DMS53 treated with DMSO at 0.1 percent for 48 hours (cell line): ENCODE measurements around the gene PRDM16.

Experiments used
- DNase-seq: peaks from one replicate; lab custom pipeline; 2025; ENCODE audit not compliant: unreplicated experiment; lab: John Stamatoyannopoulos, UW

Gene PRDM16

DNA sequence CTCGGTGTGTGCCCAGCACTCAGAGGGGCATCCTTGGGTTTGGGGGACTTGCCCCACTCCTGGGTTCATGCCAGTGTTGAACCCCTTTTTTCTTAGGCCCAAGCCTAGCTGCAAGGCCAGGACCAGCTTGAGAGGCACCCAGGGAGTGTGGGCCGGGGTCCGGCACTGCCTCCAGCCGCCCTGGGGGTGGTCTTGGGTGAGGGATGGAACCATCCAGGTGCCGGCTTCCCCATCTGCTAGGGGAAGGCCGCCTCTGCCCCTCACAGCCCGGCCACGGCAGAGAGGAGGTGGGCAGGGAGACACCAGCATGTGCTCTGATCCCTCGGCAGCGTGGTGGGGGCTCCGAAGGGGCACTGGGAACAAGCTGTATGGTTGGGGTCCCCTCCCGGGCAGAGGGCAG lies 335.3 kb downstream of the PRDM16 start:
- DNase-seq: no peak

DNA sequence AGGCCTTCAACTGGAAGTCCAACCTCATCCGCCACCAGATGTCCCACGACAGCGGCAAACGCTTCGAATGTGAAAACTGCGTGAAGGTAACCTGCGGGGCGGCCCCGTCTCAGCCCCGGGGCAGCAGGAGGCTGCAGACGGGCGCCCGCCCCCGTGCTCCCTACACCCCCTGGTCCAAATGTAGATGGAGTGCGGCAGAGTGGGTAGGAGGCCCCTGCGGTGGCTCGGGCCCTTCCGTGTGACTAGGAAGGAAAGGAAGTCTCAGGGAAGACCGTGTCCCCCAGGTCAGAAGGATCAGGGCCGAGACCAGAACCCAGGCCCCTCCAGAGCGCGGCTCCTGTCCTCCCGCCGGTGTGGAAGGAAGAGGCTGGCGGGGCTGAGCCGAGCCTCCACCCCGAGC lies 335.8 kb downstream of the PRDM16 start:
- DNase-seq: no peak

DNA sequence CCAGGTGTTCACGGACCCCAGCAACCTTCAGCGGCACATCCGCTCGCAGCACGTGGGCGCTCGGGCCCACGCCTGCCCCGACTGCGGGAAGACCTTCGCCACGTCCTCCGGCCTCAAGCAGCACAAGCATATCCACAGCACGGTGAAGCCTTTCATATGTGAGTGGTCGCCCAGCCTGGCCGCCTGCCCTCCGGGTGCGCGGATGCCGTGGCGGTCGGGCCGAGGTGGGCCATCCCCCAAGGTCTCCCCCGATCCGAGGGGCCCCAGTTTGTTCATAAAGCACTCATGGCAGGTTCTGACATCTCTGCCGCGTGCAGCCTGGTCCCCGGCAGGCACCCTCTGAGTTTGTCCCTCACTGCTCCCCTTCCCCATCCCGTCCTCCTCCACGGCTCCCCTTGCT lies 336.5 kb downstream of the PRDM16 start:
- DNase-seq: no peak

DNA sequence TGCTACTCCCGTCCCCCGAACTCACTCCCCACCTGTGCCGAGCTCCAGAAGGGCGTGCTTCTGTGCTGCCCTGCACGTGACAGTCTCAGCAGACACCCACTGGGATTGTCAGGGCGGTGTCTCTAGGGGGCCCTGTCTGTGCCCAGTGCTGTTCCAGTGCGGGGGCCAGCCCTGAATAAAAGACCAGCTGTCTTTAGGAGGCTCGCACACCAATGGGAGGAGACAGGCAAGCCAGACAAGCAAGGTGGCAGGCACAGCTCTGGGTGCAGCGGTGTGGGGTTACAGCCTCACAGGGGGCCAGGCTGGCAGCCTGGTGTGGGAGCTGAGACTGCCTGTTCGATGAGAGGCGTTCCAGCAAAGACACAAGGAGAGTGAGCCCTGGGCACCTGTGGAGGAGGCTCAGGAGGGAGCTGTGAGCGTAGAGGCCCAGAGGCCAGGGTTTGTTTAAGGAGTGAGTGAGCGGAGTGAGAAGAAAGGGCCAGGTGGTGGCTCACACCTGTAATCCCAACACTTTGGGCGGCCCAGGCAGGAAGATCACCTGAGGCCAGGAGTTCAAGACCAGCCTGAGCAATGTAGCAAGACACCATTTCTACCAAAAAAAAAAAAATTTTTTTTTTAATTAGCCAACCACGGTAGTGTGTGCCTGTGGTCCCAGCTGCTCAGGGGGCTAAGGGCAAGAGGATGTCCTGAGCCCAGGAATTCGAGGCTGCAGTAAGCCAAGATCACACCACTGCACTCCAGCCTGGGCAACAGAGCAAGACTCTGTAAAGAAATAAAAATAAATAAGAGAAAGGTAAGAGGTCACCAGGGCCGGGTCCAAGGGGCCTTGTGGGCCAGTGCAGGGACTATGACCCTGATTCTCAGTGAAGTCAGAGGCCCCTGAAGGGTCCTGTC lies 337.2 kb downstream of the PRDM16 start:
- no peak for DNase-seq

DNA sequence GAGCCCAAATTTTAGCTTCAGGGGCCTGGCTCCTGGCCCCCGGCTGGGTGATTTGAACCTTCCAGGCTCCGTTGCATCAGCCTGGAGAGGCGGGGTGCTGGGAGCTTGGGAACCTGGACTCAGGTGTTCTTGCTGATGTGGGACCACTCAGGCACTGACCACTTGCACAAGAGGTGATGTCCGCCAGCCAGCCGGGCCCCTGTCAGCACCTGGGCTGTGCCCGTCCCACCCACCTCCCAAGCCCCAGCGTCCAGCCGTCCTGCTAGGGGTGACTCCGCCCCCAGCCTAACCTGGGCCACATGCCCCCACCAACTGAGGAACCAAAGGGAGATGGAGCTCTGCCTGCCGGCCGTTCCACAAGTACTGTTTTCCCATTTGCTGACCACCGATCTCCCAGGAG lies 338.0 kb downstream of the PRDM16 start:
- DNase-seq: no peak

DNA sequence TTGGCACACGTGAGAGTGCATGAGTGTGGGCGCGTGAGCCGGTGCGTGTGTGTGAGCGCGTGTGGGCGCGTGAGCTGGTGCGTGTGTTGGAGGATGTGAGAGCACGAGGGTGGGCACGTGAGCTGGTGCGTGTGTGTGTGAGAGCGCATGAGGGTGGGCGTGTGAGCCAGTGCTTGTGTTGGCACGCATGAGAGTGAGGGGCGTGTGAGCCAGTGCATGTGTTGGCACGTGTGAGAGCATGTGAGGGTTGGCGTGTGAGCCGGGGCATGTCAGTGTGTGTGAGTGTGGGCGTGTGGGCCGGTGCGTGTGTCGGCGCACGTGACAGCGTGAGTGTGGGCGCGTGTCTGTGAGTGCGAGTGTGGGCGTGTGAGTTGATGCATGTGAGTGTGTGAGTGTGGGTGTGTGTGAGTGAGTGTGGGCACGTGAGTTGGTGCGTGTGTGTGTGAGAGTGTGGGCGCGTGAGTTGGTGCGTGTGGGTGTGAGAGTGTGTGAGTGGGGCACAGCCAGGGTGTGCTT lies 339.8 kb downstream of the PRDM16 start:
- DNase-seq: no peak

DNA sequence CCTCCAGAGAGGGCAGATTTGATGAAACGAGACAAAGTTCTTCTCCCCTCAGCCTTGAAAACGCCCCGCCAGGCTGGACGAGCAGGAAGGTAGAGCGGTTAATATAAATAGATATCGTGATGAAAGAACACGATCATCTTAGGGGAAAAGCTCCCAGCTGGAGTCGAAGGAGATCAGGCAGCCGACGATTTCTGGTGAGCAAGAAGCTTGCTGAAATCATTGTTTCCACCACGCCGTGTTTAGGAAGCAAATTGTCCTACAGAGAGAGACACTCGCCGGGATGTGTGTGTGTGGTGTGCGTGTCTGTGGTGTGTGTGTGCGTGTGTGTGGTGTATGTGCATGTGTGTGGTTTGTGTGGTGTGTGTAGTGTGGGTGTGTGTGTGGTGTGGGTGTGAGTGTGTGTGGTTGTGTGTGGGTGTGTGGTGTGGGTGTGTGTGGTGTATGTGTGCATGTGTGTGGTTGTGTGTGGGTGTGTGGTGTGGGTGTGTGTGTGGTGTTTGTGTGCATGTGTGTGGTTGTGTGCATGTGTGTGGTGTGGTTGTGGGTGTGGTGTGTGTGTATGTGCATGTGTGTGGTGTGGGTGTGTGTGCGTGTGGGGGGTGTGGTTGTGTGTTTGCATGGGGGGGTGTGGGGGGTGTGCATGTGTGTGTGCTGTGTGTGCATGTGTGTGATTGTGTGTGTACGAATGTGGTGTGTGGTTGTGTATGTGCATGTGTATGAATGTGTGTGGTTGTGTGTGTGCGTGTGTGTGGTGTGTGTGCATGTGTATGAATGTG lies 340.6 kb downstream of the PRDM16 start:
- DNase-seq: no peak

DNA sequence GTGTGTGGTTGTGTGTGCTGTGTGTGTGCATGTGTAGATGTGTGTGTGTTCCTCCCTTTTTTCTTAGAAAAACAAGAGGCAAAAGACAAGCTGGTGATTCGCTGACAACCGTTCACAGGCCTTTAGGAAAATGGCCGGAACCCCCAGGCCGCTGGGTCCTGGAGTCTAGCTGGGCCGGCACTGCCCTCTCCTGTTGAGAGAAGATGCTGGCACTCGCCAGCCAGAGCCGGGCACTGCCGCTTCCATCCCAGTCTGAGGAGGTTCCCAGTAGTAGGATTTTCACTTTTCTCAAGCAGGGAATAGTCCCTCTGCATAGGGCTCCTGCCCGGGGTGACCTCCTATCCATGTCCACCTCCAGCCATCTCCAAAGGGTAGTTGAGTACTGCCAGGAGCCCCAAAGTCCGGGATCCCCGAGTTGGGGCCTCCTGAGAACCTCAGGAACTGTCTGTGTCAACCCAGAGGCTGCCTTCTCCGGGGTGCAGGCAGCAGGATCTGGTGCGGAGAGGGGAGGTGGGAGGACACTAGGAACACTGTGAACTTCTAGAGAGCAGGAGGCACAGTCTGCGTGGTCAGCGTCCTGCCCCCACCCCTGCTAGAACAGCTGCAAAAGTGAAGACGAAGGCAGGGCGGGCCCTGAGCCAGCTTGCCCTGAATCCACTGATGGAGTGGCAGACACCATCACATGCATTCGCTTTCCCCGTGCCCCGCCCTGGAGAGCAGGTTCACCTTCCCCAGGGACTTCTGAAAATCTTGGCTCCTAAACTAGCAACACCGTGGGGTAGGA lies 341.3 kb downstream of the PRDM16 start:
- DNase-seq: no peak

DNA sequence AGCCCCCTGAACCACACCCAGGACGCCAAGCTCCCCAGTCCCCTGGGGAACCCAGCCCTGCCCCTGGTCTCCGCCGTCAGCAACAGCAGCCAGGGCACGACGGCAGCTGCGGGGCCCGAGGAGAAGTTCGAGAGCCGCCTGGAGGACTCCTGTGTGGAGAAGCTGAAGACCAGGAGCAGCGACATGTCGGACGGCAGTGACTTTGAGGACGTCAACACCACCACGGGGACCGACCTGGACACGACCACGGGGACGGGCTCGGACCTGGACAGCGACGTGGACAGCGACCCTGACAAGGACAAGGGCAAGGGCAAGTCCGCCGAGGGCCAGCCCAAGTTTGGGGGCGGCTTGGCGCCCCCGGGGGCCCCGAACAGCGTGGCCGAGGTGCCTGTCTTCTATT lies 342.8 kb downstream of the PRDM16 start:
- no peak for DNase-seq

DNA sequence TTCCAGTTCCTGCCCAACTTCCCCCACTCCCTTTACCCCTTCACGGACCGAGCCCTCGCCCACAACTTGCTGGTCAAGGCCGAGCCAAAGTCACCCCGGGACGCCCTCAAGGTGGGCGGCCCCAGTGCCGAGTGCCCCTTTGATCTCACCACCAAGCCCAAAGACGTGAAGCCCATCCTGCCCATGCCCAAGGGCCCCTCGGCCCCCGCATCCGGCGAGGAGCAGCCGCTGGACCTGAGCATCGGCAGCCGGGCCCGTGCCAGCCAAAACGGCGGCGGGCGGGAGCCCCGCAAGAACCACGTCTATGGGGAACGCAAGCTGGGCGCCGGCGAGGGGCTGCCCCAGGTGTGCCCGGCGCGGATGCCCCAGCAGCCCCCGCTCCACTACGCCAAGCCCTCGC lies 343.4 kb downstream of the PRDM16 start:
- no peak for DNase-seq

DNA sequence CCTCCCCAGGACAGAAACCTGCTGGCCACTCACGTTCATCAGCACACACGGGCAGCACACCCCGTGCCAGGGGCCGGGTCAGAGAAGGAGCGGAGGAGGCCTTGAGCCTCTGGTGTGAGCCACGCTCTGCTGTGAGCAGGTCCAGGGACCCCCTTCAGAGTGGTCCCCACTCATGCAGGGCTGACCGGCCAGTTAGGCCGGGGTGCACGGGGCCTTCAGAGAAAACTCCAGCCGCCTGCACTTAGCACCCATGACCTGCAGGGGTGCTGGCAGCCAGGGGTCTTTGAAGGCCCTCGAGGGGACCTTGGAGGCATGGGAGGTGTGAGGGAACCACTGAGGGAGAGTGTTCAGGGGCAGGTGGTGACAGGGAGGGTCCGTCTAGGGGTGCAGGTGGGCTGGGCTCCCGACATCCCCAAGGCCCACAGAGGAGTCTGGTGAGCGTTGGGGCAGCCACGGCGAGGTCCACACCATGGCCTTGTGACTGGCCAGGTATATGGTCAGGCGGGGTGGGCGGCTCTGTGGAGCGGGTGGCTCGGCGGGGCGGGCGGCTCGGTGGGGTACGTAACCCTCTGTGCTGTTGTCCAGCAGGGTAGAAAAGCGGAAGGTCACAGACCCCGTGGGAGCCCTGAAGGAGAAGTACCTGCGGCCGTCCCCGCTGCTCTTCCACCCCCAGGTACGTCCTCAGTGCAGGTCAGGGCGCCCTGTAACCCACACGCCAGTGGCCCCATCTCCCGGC lies 345.1 kb downstream of the PRDM16 start:
- DNase-seq: no peak

DNA sequence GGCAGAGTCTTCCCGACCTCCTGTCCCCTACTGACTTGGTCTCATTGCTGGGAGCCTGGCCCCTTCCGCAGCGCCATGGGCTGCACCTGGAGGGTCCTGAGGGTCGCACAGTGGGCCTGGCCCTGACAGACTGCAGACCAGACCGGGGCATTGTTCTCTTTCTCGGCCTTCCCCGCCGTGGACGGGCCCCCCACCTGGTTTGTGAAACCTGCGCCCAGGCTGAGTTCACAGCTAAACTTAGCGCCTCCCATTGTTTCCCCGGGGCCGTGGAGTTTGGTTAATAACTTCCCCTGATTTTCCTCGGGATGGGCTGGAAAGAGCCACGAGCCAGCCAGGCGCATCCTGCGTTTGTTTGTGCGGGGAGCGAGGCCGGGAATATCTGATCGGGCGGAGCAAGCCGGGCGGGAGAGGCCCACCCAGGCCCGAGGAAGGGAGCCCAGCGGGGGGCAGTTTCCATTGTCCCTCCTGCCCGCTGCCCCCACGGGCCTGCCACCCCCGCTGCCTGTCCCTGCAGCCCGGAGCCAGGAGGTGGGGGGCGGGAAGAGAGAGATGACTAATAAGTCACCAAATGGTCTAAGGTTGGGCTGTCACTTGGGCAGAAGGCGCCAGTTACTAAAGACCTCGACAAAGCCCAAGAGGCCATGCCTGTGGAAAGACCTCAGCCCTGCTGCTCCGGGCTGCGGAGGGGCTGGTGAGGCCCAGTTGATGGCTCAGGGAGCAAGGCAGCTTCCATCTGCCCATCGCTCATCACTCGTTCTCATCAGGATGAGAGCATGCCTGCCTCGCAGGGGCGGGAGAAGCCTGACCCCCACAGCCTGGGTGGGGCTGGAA lies 346.5 kb downstream of the PRDM16 start:
- DNase-seq: no peak

DNA sequence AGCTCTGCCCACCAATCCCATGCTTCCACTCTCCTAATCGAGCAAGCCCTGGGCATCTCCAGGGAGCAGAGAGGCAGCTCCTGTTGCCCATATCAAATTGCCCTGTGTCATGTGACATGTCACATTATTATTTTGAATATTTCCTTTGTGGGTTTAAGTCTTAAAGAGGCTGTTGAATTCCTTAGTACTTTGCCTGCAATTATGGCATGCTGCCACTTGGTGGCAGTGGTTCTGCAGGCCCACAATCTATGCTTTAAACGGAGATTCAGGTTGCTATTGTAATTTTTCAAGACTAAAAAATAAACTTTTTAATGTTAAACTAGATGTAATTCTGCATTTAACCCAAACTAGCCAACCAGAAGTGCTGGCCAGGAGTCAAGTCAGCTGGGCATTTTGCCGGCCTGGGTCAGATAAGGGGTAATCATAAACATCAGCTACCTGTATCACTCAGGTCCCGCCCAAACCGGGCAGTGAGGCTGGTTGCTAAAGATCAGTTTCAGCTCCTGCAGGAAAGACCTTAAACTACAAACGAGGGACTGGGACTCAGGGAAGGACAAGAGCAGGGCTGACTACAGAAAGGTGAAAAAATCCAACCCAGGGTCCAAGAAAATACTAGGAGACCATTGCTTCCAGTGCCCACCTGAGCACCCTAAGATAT lies 348.2 kb downstream of the PRDM16 start:
- DNase-seq: no peak

DNA sequence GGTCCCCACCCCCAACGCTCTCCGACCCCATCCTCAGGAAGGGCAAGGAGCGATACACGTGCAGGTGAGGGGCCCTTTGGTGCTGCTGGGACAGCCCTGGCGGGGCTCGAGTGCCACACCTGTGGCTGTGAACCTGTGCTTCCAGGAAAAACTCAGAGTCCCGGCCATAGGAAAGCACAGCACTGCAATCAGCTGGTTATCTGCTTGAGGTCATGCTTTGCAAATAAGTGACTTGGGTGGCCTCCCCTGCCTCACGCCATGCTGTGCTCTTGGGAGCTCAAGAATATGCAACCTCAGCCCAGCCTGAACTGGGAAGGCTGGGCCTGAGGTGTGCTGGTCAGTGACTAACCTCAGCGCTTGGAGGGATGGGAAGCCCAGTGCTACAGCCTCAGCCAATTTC lies 348.9 kb downstream of the PRDM16 start:
- no peak for DNase-seq

DNA sequence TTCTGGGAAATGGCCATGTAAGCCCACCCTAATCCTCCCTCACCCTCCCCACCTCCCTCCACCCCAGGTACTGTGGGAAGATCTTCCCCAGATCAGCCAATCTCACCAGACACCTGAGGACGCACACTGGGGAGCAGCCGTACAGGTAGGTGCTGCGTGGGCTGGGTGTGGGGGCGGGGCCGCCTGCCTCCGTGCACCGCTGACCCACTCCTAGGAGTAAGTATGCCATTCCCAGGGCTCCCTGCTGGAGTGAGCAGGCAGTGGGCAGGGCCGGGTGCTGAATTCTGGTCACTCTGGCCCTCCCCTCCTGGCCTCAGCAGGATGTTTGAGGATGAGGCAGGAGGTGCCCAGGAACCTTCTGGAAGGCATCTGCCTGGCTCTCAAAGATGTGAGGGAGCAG lies 349.6 kb downstream of the PRDM16 start:
- no peak for DNase-seq

DNA sequence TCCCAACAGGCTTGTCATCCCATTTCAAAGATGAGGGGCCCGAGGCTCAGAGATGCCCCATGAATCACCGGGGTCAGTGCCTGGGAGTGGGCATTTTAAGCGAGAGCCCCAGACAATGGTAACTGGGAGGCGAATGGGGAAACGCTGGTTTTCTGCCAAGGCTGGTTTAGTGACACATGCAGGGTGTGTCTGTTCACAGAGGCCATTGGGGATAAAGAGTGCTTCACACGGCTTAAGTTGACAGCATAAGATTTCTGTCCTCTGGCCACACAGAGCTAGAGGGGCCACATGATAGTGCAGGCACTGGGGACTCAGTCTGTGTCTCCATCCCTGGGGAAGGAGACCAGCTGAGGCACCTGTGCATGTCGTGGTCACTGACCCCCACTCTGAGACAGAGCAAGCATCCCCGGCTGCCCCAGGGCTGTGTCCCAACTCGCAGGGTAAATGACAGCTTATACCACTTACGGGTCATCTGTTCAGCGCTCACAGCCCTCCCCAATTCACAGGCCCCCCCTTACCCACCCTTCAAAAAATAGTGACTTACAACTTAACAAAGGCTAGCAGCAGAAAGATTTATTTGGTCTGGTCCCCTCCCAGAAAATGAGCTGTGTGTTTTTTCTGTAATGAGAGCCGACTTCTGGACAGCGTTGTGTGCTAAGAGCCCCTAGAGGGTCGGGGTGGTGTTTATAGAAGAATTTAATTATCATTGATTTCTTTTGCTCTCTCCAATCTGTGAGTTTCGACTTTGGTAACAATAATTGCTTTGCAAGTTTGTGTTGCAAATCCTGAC lies 350.6 kb downstream of the PRDM16 start:
- no peak for DNase-seq

DNA sequence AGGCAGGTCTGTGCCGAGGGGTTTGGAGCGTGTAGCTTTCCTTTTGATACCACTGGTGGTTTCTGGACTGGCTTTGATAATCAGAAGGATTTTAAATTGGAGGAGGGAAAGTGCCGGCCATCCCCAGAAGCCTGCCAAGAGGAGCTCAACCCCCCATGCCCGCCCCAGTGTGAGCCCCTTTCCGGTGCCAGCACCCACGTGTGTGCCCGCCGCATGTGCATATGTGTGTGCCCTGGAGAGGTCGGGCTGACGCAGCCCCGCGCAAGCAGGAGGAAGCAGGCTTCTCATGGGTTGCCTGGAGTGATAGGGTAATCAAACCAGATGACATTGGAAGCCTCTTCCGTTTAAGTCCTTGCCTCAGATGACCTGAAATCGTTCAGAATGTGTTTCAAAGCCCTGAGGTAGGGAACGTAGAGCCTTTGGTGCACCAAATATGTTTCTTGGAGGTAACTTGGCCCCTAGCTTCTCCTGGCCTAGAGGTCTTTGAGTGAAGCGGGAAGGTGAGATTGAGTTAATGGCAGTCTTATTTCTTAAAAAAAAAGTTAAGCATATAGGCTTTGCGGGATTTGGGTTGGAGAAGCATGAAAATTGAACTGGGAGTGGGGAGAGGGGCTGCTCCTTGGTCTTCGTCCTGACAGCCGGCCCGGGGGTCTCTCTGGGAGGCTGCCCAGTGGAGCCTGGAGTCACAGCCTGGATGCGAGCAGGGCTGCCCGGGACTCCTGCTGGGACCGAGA lies 351.4 kb downstream of the PRDM16 start:
- no peak for DNase-seq

DNA sequence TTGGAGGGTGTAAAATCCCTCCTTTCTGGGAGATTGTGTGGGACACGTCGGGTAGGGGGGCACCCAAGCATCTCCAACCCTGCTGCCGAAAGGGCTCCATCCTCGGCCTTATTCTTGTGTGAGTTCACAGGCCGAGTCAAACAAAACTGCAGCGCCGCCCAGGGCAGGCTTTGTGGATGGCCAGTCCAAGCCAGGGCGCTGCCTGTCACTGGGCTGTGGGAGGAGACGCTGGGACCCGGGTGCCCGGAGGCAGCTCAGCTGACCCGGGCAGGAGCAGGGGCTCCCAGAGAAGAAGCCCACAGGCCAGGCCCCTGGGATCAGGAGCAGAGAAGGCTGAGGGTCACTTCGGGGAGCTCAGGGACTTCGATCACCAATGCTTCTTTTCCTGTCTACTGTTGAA lies 353.6 kb downstream of the PRDM16 start:
- DNase-seq: no peak
